ENCODE data around the gene RFX1.
"Not testable (repeated sequence)": the region's sequence is repeated elsewhere in the genome, so short reads cannot be mapped to it uniquely, and the experiment has no call there.

RFX1 gene

GRCh38 chr19:13937479-13938300 lies 68.4 kb downstream of the RFX1 start:
- no peak for DNase-seq (ENCODE audit: low read depth in 2 of 2)

- DNase-seq (ENCODE audit: low read depth in 2 of 2), result no peak
These were observed 70.2 kb downstream of the RFX1 start for GRCh38 chr19:13935765-13936510.

- DNase-seq (ENCODE audit: low read depth in 2 of 2), result no peak
These were observed 71.4 kb downstream of the RFX1 start for GRCh38 chr19:13934785-13935109.

GRCh38 chr19:13932911-13933393 lies 73.2 kb downstream of the RFX1 start:
- DNase-seq (ENCODE audit: low read depth in 2 of 2), result no peak

GRCh38 chr19:13932149-13932637 lies 73.9 kb downstream of the RFX1 start:
- no peak for DNase-seq (ENCODE audit: low read depth in 2 of 2)

- DNase-seq (ENCODE audit: low read depth in 2 of 2), result no peak
These were observed 74.5 kb downstream of the RFX1 start for GRCh38 chr19:13931391-13932148.

- DNase-seq (ENCODE audit: low read depth in 2 of 2), result no peak
These were observed 75.7 kb downstream of the RFX1 start for GRCh38 chr19:13930402-13930801.

GRCh38 chr19:13929956-13930355 lies 76.2 kb downstream of the RFX1 start:
- DNase-seq (ENCODE audit: low read depth in 2 of 2), result no peak

- no peak for DNase-seq (ENCODE audit: low read depth in 2 of 2)
These were observed 76.8 kb downstream of the RFX1 start for GRCh38 chr19:13929340-13929739.

GRCh38 chr19:13926715-13927114 lies 79.4 kb downstream of the RFX1 start:
- DNase-seq (ENCODE audit: low read depth in 2 of 2), result no peak

- DNase-seq (ENCODE audit: low read depth in 2 of 2), result no peak
These were observed 80.1 kb downstream of the RFX1 start for GRCh38 chr19:13926010-13926409.

- DNase-seq (ENCODE audit: low read depth in 2 of 2), result no peak
These were observed 82.7 kb downstream of the RFX1 start for GRCh38 chr19:13923194-13923987.

GRCh38 chr19:13922118-13922517 lies 84.0 kb downstream of the RFX1 start:
- not testable (repeated sequence) for DNase-seq (ENCODE audit: low read depth in 2 of 2)

- no peak for DNase-seq (ENCODE audit: low read depth in 2 of 2)
These were observed 85.0 kb downstream of the RFX1 start for GRCh38 chr19:13920940-13921747.

- DNase-seq (ENCODE audit: low read depth in 2 of 2), result no peak
These were observed 85.6 kb downstream of the RFX1 start for GRCh38 chr19:13920524-13920923.

- DNase-seq (ENCODE audit: low read depth in 2 of 2), result no peak
These were observed 87.3 kb downstream of the RFX1 start for GRCh38 chr19:13918726-13919411.

- DNase-seq (ENCODE audit: low read depth in 2 of 2), result no peak
These were observed 88.2 kb downstream of the RFX1 start for GRCh38 chr19:13917888-13918406.

GRCh38 chr19:13914777-13915176 lies 91.3 kb downstream of the RFX1 start:
- no peak for DNase-seq (ENCODE audit: low read depth in 2 of 2)

- no peak for DNase-seq (ENCODE audit: low read depth in 2 of 2)
These were observed 92.8 kb downstream of the RFX1 start for GRCh38 chr19:13913352-13913751.
